ENCODE results near the gene CIBAR2.

The CIBAR2 gene

DNA sequence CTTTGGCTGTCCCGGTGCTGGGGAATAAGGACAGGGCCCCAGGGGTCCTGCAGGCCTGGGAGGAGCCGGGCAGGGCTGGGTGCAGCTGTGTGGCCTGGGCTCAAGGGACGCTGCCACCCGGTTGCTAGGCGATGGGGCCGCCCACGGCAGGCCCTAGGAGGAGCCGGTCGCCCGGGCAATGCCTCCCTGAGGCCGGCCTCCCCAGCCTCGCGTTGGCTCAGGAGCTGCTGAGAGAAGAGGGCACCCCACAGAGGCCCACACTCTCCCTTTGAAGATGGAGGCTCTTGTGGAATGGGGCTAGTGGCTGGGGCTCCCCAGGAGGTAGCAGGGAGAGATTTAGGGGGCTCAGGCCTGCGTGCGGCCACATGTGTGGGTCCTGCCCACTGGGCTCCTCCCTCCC is at the start of gene CIBAR2:
TSS of gene CIBAR2 (minus strand) at position 109 of the 400 bp plus-strand sequence. CDS start 120 bp downstream, outside the sequence.
- H2AFZ ChIP-seq (ENCODE audit: low read length, unreplicated experiment): no peak within 1 kb of the TSS
- no peak within 1 kb of the TSS for H3K4me3 ChIP-seq (ENCODE audit: low read depth, low read length)
- no peak within 1 kb of the TSS for H3K27ac ChIP-seq (ENCODE audit: low read depth, low read length)

DNA sequence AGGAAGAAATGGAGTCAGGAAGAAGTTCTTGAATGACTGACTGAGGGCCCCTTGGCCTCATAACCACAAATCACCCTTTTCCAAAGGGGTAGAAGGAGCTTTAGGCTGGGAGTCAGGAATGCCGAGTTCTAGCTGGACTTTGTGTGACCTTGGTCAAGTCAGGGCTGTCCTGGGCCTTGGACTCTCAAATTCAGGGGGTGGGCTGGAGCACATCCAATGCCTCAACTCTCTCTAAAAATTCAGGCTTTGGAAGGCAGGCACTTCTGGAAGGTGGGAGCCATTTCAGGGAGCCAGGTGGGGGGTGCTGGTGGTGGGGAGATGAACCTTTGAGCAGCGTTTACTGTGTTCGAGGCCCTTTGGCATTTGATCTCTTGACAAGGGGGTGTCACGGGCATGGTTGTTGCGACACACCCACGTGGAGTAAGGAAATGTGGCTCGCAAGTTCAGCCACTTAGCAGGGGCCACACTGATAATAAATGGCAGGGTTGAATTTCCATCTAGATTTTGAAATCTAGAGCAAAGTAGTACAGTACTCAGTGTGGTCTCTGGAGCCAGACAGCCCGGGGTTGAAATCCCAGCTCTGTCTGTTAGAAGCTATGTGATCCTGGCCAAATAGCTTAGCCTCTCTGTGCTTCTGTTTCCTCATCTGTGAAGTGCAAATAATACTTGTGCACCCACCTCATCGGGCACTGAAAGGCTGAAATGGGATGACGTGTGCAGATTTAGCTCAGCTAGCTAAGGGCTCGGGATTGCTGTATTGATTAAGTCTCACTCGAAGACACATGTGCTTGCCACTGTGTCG is 47.1 kb upstream of the CIBAR2 start:
- H3K27ac ChIP-seq (ENCODE audit: low read depth, low read length): no peak overlapping the region
- H3K79me2 ChIP-seq (ENCODE audit: control insufficient read depth, insufficient read depth, low read length, unreplicated experiment): no peaks in the 10 kb centered on the region
- no peak overlapping the region for H3K4me3 ChIP-seq (ENCODE audit: low read depth, low read length)
- peaks cover 19% of the 10 kb centered on the region for H3K4me1 ChIP-seq (ENCODE audit: control insufficient read depth, insufficient read depth, low read length, unreplicated experiment)
- no peak overlapping the region for H2AFZ ChIP-seq (ENCODE audit: low read length, unreplicated experiment)
- H3K27me3 ChIP-seq (ENCODE audit: insufficient read depth, low read length): no peaks in the 10 kb centered on the region
- no peaks in the 10 kb centered on the region for H3K36me3 ChIP-seq (ENCODE audit: insufficient read depth, low read length)

More for the DNA sequence above, at the start of gene CIBAR2:
- Histone ChIP-seq H3K36me3 (ENCODE audit: insufficient read depth, low read length) (no peaks in the 10 kb centered on the region), H3K79me2 (ENCODE audit: control insufficient read depth, insufficient read depth, low read length, unreplicated experiment) (no peaks in the 10 kb centered on the region), H3K27me3 (ENCODE audit: insufficient read depth, low read length) (no peaks in the 10 kb centered on the region), H3K4me1 (ENCODE audit: control insufficient read depth, insufficient read depth, low read length, unreplicated experiment) (no peaks in the 10 kb centered on the region)

DNA sequence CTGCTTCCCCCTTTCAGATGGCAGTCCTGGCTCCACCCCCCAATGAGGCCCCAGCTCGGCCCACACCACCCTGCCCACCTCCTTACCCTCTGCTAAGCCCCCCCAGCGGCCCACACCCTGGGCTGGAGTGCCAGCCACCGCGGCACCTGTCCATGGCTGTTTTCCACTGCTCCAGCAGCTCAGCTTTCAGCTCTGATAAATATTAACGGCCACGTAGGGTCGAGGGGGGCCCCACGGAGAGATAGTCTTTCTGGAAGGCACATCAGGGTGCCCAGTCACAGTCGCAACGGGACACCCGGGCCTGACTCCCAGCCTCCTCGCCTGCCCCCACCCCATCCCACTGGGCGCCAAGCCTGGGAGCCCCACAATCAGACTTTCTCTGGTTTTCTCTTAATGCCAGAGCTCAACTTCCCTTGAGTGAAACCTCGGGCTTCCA is 46.5 kb upstream of the CIBAR2 start:
- Histone ChIP-seq H3K4me1 (ENCODE audit: control insufficient read depth, insufficient read depth, low read length, unreplicated experiment) (peaks cover 19% of the 10 kb centered on the region), H3K79me2 (ENCODE audit: control insufficient read depth, insufficient read depth, low read length, unreplicated experiment) (no peaks in the 10 kb centered on the region), H3K27ac (ENCODE audit: low read depth, low read length) (no peak overlapping the region), H3K4me3 (ENCODE audit: low read depth, low read length) (no peak overlapping the region), H3K36me3 (ENCODE audit: insufficient read depth, low read length) (no peaks in the 10 kb centered on the region), H2AFZ (ENCODE audit: low read length, unreplicated experiment) (no peak overlapping the region), H3K27me3 (ENCODE audit: insufficient read depth, low read length) (no peaks in the 10 kb centered on the region)

DNA sequence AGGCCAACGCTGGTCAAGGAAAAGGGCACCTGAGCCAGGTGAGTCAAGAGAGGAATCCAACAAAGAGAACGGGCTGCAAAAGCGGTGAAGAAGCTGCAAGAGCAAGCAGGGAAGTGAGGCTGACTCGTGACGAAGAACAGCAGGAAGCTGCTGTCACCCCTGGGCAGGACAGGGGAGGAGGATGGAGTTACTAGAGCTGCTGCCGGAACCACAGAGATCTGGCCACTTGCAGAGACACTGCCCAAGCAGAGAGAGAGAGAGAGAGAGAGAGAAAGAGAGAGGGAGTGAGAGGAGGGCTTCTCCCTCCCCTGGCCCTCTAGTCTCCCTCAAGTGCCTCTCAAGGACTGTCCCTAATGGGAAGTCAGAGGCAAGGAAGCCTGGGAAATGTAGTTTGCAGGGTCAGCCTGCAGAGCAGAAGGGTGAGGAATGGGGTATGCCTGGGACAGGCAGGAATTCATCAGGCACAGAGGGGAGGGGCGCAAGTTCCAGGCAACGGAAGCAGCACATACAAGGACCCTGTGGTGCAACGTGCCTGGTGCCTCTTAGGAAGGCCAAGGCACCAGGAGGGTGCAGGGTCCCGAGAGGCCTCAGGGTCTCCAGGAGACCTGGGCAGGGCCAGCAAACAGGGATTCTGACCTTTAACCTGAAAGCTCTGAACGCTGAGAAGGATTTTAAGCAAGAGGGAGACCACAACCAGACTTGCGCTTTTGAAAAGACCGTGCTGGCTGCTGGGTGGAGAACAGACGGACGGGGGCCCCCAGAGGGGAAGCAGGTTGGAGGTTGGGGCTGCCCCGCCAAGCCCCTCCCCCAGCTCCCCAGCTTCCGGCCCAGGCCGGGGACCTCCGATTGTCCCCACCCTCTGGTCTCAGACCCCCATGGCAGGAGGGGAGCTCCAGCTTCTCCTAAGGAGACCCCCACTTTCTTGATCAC is 45.8 kb upstream of the CIBAR2 start:
- H3K4me3 ChIP-seq (ENCODE audit: low read depth, low read length): no peak overlapping the region
- no peaks in the 10 kb centered on the region for H3K36me3 ChIP-seq (ENCODE audit: insufficient read depth, low read length)
- peaks cover 19% of the 10 kb centered on the region for H3K4me1 ChIP-seq (ENCODE audit: control insufficient read depth, insufficient read depth, low read length, unreplicated experiment)
- H3K27me3 ChIP-seq (ENCODE audit: insufficient read depth, low read length): no peaks in the 10 kb centered on the region
- H3K27ac ChIP-seq (ENCODE audit: low read depth, low read length): no peak overlapping the region
- H3K79me2 ChIP-seq (ENCODE audit: control insufficient read depth, insufficient read depth, low read length, unreplicated experiment): no peaks in the 10 kb centered on the region
- H2AFZ ChIP-seq (ENCODE audit: low read length, unreplicated experiment): no peak overlapping the region

DNA sequence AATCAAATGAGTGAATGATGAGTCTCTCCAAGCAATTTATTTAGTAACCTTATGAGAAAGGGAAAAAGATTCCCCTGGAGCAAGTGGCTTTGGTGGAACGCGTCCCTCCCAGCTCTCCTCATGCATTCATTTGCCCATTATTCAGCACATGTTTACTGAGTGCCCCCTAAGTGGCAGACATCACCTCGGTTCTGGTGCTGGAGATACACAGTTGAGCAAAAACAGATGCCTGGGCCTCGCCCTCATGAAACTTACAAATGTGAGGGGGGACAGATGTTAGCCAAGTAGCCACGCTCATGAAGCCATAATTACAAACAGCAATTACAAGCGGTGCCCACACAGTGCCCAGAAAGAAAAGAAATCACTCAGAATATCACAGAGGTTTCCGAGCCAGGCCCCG is 45.1 kb upstream of the CIBAR2 start:
- Histone ChIP-seq H3K4me1 (ENCODE audit: control insufficient read depth, insufficient read depth, low read length, unreplicated experiment) (peaks cover 15% of the 10 kb centered on the region), H2AFZ (ENCODE audit: low read length, unreplicated experiment) (no peak overlapping the region), H3K36me3 (ENCODE audit: insufficient read depth, low read length) (no peaks in the 10 kb centered on the region), H3K4me3 (ENCODE audit: low read depth, low read length) (no peak overlapping the region), H3K27me3 (ENCODE audit: insufficient read depth, low read length) (no peaks in the 10 kb centered on the region), H3K79me2 (ENCODE audit: control insufficient read depth, insufficient read depth, low read length, unreplicated experiment) (no peaks in the 10 kb centered on the region), H3K27ac (ENCODE audit: low read depth, low read length) (no peak overlapping the region)

DNA sequence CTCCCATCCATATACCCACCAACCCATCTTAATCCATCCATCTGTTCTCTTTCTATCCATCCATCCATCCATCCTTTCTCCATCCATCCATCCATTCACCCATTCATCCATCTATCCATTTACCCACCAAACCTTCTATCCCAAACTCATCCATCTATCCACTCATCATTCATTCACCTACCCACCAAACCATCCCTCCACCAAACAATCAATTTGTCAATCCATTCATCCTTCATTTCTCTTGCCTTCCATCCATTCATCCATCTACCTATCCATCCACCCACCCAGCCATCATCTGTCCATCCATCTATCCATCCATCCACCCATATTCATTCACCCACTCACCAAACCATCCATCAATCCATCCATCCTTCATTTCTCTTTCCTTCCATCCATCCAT is 44.6 kb upstream of the CIBAR2 start:
- no peaks in the 10 kb centered on the region for H3K27me3 ChIP-seq (ENCODE audit: insufficient read depth, low read length)
- no peak overlapping the region for H3K27ac ChIP-seq (ENCODE audit: low read depth, low read length)
- no peak overlapping the region for H3K4me3 ChIP-seq (ENCODE audit: low read depth, low read length)
- no peak overlapping the region for H2AFZ ChIP-seq (ENCODE audit: low read length, unreplicated experiment)
- H3K4me1 ChIP-seq (ENCODE audit: control insufficient read depth, insufficient read depth, low read length, unreplicated experiment): peaks cover 16% of the 10 kb centered on the region
- no peaks in the 10 kb centered on the region for H3K79me2 ChIP-seq (ENCODE audit: control insufficient read depth, insufficient read depth, low read length, unreplicated experiment)
- no peaks in the 10 kb centered on the region for H3K36me3 ChIP-seq (ENCODE audit: insufficient read depth, low read length)

DNA sequence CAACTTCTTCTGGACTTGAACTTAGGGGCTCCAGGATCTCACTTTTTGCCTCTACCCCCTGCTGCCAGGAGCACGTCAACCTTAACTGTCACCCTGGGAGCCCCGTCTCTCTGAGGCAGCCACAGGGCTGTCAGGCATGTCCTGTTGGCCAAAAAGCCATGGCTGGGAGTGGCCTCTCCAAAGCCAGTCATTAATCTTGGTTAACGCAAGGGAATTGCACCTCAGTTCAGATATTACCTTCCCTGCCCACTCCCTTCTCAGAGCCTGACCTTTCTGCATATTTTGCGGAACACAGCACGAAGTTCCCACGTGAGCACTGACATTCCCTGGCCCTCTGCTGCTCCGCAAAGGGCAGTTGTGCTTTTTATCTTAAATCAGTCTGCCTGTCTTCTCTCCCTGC is 44.2 kb upstream of the CIBAR2 start:
- Histone ChIP-seq H3K4me3 (ENCODE audit: low read depth, low read length) (no peak overlapping the region), H2AFZ (ENCODE audit: low read length, unreplicated experiment) (no peak overlapping the region), H3K27ac (ENCODE audit: low read depth, low read length) (no peak overlapping the region), H3K4me1 (ENCODE audit: control insufficient read depth, insufficient read depth, low read length, unreplicated experiment) (peaks cover 20% of the 10 kb centered on the region), H3K36me3 (ENCODE audit: insufficient read depth, low read length) (no peaks in the 10 kb centered on the region), H3K27me3 (ENCODE audit: insufficient read depth, low read length) (no peaks in the 10 kb centered on the region), H3K79me2 (ENCODE audit: control insufficient read depth, insufficient read depth, low read length, unreplicated experiment) (no peaks in the 10 kb centered on the region)

DNA sequence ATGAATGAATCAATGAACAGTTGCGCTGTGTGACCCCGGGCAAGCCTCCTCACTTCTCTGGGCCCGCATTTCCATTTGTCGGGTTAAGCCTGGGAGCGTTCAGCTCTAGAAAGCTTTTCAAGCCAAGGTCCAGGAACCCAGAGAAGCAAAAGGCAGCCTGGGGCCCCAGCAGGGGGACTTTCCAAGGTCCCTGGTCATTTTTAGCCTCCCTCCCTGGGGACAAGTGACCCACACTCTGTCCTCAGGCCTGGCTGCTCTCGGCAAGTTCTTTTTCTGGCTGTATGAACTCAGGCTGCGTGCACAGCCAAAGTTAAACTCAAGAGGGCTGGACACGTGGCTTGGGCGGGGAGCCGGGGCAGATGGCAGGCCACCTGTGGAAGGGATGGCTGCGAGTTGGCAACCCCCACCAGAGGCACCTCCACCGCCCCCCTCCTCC is 41.4 kb upstream of the CIBAR2 start:
- Histone ChIP-seq H3K36me3 (ENCODE audit: insufficient read depth, low read length) (no peaks in the 10 kb centered on the region), H3K4me3 (ENCODE audit: low read depth, low read length) (no peak overlapping the region), H3K27me3 (ENCODE audit: insufficient read depth, low read length) (no peaks in the 10 kb centered on the region), H3K79me2 (ENCODE audit: control insufficient read depth, insufficient read depth, low read length, unreplicated experiment) (no peaks in the 10 kb centered on the region), H3K4me1 (ENCODE audit: control insufficient read depth, insufficient read depth, low read length, unreplicated experiment) (peaks cover 18% of the 10 kb centered on the region), H2AFZ (ENCODE audit: low read length, unreplicated experiment) (no peak overlapping the region), H3K27ac (ENCODE audit: low read depth, low read length) (no peak overlapping the region)

DNA sequence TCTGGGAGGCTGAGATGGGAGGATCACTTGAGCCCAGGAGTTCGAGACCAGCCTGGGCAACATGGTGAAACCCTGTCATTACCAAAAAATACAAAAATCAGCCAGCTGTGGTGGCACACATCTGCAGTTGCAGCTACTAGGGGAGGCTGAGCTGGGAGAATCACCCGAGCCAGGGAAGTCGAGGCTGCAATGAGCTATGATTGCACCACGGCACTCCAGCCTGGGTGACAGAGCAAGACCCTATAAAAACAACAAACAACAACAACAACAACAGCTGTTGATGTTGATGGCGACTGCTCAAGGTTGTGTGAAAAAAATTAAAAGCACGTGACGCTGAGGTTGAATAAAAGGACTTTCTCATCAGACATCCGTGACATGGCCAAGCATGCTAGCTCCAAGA is 40.8 kb upstream of the CIBAR2 start:
- no peak overlapping the region for H3K4me3 ChIP-seq (ENCODE audit: low read depth, low read length)
- H3K79me2 ChIP-seq (ENCODE audit: control insufficient read depth, insufficient read depth, low read length, unreplicated experiment): no peaks in the 10 kb centered on the region
- H2AFZ ChIP-seq (ENCODE audit: low read length, unreplicated experiment): no peak overlapping the region
- no peaks in the 10 kb centered on the region for H3K36me3 ChIP-seq (ENCODE audit: insufficient read depth, low read length)
- H3K4me1 ChIP-seq (ENCODE audit: control insufficient read depth, insufficient read depth, low read length, unreplicated experiment): peaks cover 18% of the 10 kb centered on the region
- no peaks in the 10 kb centered on the region for H3K27me3 ChIP-seq (ENCODE audit: insufficient read depth, low read length)
- no peak overlapping the region for H3K27ac ChIP-seq (ENCODE audit: low read depth, low read length)

DNA sequence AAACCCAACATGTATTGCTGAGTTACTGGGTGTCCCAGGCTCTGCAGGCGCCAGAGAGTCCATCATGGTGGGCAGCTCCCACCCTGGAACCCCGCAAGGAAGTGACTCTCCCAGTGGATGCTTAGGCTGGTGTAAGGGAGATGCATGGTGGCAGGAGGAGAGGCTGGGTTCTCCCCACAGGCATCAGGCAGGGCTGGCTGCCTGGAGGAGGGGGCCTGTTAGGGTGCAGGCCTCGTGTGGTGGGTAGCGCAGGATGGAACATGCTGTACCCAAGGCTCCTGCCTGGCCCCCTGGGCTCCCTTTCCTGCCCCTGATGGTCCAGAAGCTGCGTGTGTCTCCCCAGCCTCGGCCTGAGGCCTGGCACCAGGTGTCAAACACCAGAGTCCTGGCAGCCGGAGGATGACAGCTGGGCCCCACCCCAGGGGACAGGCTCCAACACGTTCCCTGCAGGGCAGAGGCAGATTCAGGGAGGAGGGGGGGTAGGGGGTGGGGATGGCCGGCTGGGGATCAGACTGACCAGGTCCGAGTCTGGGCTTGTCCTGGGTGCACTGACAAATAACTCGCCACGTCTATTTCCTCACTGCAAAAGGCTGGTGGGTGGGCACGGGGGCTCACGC is 40.2 kb upstream of the CIBAR2 start:
- Histone ChIP-seq H3K27ac (ENCODE audit: low read depth, low read length) (no peak overlapping the region), H3K27me3 (ENCODE audit: insufficient read depth, low read length) (no peaks in the 10 kb centered on the region), H3K36me3 (ENCODE audit: insufficient read depth, low read length) (no peaks in the 10 kb centered on the region), H3K4me3 (ENCODE audit: low read depth, low read length) (no peak overlapping the region), H3K79me2 (ENCODE audit: control insufficient read depth, insufficient read depth, low read length, unreplicated experiment) (no peaks in the 10 kb centered on the region), H2AFZ (ENCODE audit: low read length, unreplicated experiment) (no peak overlapping the region), H3K4me1 (ENCODE audit: control insufficient read depth, insufficient read depth, low read length, unreplicated experiment) (peaks cover 18% of the 10 kb centered on the region)
